ENCODE measurements around the gene CEMIP2. TPM values are rescaled to one million over a fixed set of nuclear protein-coding genes. Genes with fewer than 3 reads are reported as not detected.

The CEMIP2 gene
- total and polyA plus RNA-seq, 10 of the 15 experiments (the other 5 are each of a cell fraction or from before 2014, with no cell fraction given) = 0.50 to 19.2 (median 1.2) TPM

- no peaks in the 10 kb centered on the region for H3K79me2 ChIP-seq (ENCODE audit: control insufficient read depth, insufficient read depth, low read length)
- ATAC-seq (no peak), FAIRE-seq (no peak), DNase-seq (ENCODE audit: low read depth, low spot score) (no peak)
- H3K27me3 ChIP-seq (replicated peaks in 1 of 2; ENCODE audit: control insufficient read depth in 2 of 2, insufficient read depth in 2 of 2, low read length in 1 of 2) = no peaks in the 10 kb centered on the region
- no peak overlapping the region for H3K4me2 ChIP-seq (ENCODE audit: control insufficient read depth, insufficient read depth)
- TF ChIP-seq IKZF2 (IDR thresholded peaks at IDR 0.05) (no peak), ATF7 (IDR thresholded peaks at IDR 0.05; ENCODE audit: low read depth) (no peak)
- intact Hi-C loops (cut with micrococcal nuclease; ENCODE audit: unreplicated experiment) (no loop called here), in situ Hi-C loops (cut with MboI) (no loop called here)
- no peaks in the 10 kb centered on the region for H4K20me1 ChIP-seq (ENCODE audit: control insufficient read depth, insufficient read depth)
- no peaks in the 10 kb centered on the region for H3K36me3 ChIP-seq (ENCODE audit: control insufficient read depth in 2 of 2, insufficient read depth in 2 of 2, low read length in 1 of 2)
- ChIA-PET POLR2A (no interaction called here), CTCF (no interaction called here), RAD21 (ENCODE audit: unreplicated experiment) (interaction anchor here (0.6 kb wide), 1 partner anchor 473 kb away, joined by 3 read pairs; no protein-coding TSS in a partner anchor), SMC1A (ENCODE audit: uncharacterized antibody, unreplicated experiment) (no interaction called here)
- no peak overlapping the region for H2AFZ ChIP-seq (ENCODE audit: control insufficient read depth, low read depth, low read length)
- no peak overlapping the region for H3K9ac ChIP-seq (ENCODE audit: control insufficient read depth, insufficient read depth, low read length)
- H3K27ac ChIP-seq (ENCODE audit: control insufficient read depth, insufficient read depth) = no peak overlapping the region
- H3K9me3 ChIP-seq (replicated peaks; ENCODE audit: control insufficient read depth, insufficient read depth, low read length) = no peaks in the 10 kb centered on the region
- no TSS peak for BruUV-seq (replicated peaks)
- H3K4me3 ChIP-seq = no peak overlapping the region
- H3K4me1 ChIP-seq (ENCODE audit: control insufficient read depth, insufficient read depth, low read length) = no peaks in the 10 kb centered on the region
These were observed 46.5 kb downstream of the CEMIP2 start for GRCh38 chr9:71721855-71722254.

GRCh38 chr9:71719562-71719961, 48.8 kb downstream of the CEMIP2 start:
- FAIRE-seq = no peak
- Histone ChIP-seq H3K36me3 (ENCODE audit: control insufficient read depth in 2 of 2, insufficient read depth in 2 of 2, low read length in 1 of 2) (no peaks in the 10 kb centered on the region), H2AFZ (ENCODE audit: control insufficient read depth, low read depth, low read length) (no peak overlapping the region), H3K27ac (ENCODE audit: control insufficient read depth, insufficient read depth) (no peak overlapping the region), H4K20me1 (ENCODE audit: control insufficient read depth, insufficient read depth) (no peaks in the 10 kb centered on the region), H3K4me1 (ENCODE audit: control insufficient read depth, insufficient read depth, low read length) (no peaks in the 10 kb centered on the region), H3K79me2 (ENCODE audit: control insufficient read depth, insufficient read depth, low read length) (no peaks in the 10 kb centered on the region), H3K9ac (ENCODE audit: control insufficient read depth, insufficient read depth, low read length) (no peak overlapping the region), H3K4me2 (ENCODE audit: control insufficient read depth, insufficient read depth) (no peak overlapping the region), H3K9me3 (replicated peaks; ENCODE audit: control insufficient read depth, insufficient read depth, low read length) (no peaks in the 10 kb centered on the region), H3K4me3 (no peak overlapping the region), H3K27me3 (replicated peaks in 1 of 2; ENCODE audit: control insufficient read depth in 2 of 2, insufficient read depth in 2 of 2, low read length in 1 of 2) (no peaks in the 10 kb centered on the region)
- ChIA-PET SMC1A (ENCODE audit: uncharacterized antibody, unreplicated experiment) (interaction anchor here (0.8 to 1.3 kb wide), 2 partner anchors 14 to 91 kb away, joined by 3 to 4 read pairs; no protein-coding TSS in a partner anchor), RAD21 (ENCODE audit: unreplicated experiment) (no interaction called here), POLR2A (no interaction called here), CTCF (interaction anchor here (1.0 to 1.4 kb wide), 3 partner anchors 10 to 114 kb away, joined by 3 read pairs; no protein-coding TSS in a partner anchor)
- intact Hi-C loops (cut with micrococcal nuclease; ENCODE audit: unreplicated experiment) = no loop called here
- in situ Hi-C loops (cut with MboI) = no loop called here
- BruUV-seq (replicated peaks) = no TSS peak
- no peak for ATAC-seq
- DNase-seq (ENCODE audit: low read depth, low spot score) = no peak
- WGBS (ENCODE audit: insufficient coverage, insufficient replicate concordance, low lambda C conversion rate, missing lambda C conversion rate) = 33% methylated on average over 4 of the region's 5 CpGs
- TF ChIP-seq ZSCAN29 (IDR thresholded peaks at IDR 0.05) (no peak), STAT1 (conservative IDR thresholded peaks at IDR 0.05) (no peak), RFX5 (IDR thresholded peaks at IDR 0.05; ENCODE audit: low read depth, low read length) (no peak), IKZF1 (conservative IDR thresholded peaks at IDR 0.05) (no peak), NKRF (conservative IDR thresholded peaks at IDR 0.05) (no peak), POLR2AphosphoS5 (IDR thresholded peaks at IDR 0.05; ENCODE audit: low read length) (no peak), EGR1 (IDR thresholded peaks at IDR 0.05; ENCODE audit: borderline replicate concordance in 1 of 2, low read depth in 2 of 2, low read length in 2 of 2) (no peak), CBX5 (IDR thresholded peaks at IDR 0.05; ENCODE audit: low read depth) (no peak), SMARCA5 (IDR thresholded peaks at IDR 0.05) (no peak), IRF5 (IDR thresholded peaks at IDR 0.05; ENCODE audit: borderline replicate concordance) (no peak), NFYA (IDR thresholded peaks at IDR 0.05; ENCODE audit: borderline replicate concordance, low read depth, low read length) (no peak), ZNF207 (IDR thresholded peaks at IDR 0.05; ENCODE audit: borderline replicate concordance) (no peak)

All from GM12878 (cell line).